Keratinocyte (primary cell): ENCODE results near the gene SLC36A3.

Experiments used
- CTCF ChIP-seq, 3 experiments: IDR thresholded peaks in 1 of 3; conservative IDR thresholded peaks in 1 of 3; optimal IDR thresholded peaks in 1 of 3; 2 replicates in 2 of 3; 3 replicates in 1 of 3; pipeline versions ENCODE3 to v1.5.1; 2011; ENCODE audit warnings: low read length in 3 of 3, mild to moderate bottlenecking in 3 of 3, moderate library complexity in 2 of 3, control low read depth in 1 of 3, inconsistent platforms in 1 of 3; ENCODE audit not compliant: insufficient read depth in 2 of 3; ENCODE audit errors: extremely low read depth in 1 of 3
- EZH2 ChIP-seq: IDR thresholded peaks from one replicate; pipeline ENCODE4 v1.6.1; 2012; ENCODE audit warnings: inconsistent platforms, mild to moderate bottlenecking, low read length, moderate library complexity

- no peak for TF ChIP-seq CTCF (optimal IDR thresholded peaks at IDR 0.05 in 1 of 3, IDR thresholded peaks at IDR 0.05 in 1 of 3, conservative IDR thresholded peaks at IDR 0.05 in 1 of 3; ENCODE audit: extremely low read depth in 1 of 3, insufficient read depth in 2 of 3, low read length in 3 of 3)
- TF ChIP-seq EZH2 = no peak
These were observed 33.0 kb downstream of the SLC36A3 start for GRCh38 chr5:151270599-151270998.
